HG03066 (cell line): Measurements from ENCODE around the gene AIM2.
"Not testable (repeated sequence)": the region's sequence is repeated elsewhere in the genome, so short reads cannot be mapped to it uniquely, and the experiment has no call there.

Experiments used
- ATAC-seq: cut with Tn5 transposase; IDR thresholded peaks from one replicate; pipeline ENCODE4 v1.9.1; 2021; ENCODE audit warnings: low read depth; ENCODE audit not compliant: unreplicated experiment

AIM2 gene

DNA sequence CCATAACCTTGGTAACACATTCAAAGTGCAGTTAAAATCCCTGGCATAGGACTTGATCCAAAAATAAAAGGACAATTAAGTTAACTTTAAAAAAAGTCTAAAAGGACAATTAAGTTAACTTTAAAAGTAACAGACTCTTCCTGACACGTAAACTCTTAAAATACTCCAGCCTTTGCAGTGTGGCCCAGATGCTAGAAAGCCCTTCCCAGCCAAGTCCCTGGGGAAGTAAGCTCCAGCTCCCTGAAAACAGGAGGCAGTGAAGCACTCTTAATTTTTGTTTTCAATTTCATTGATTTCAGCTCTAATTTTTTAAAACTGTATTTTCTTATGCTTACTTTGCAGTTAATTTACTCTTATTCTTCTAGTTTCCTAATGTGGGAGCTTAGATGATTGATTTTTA lies 5.1 kb upstream of the AIM2 start:
- ATAC-seq, result no peak

GRCh38 chr1:159079525-159079924 lies 3.0 kb upstream of the AIM2 start:
- ATAC-seq, result no peak

GRCh38 chr1:159077120-159077961 lies 775 bp upstream of the AIM2 start:
- peak; percentile 73 for ATAC-seq

- no peak for ATAC-seq
Measured at GRCh38 chr1:159071970-159072582, 4.5 kb downstream of the AIM2 start.

DNA sequence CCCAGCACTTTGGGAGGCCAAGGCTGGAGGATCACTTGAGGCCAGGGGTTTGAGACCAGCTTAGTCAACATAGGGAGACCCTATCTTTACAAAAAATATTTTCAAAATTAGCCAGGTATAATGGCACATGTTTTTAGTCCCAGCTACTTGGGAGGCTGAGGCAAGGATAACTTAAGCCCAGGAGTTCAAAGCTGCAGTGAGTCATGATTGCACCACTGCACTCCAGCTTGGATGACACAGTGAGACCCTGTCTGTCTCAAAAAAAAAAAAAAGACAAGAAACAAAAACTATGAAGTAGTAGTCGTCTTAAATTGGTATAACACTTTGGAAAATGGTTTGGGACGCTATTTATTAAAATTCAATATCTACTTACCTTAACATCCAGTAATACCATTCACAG lies 7.7 kb downstream of the AIM2 start:
- no peak for ATAC-seq

DNA sequence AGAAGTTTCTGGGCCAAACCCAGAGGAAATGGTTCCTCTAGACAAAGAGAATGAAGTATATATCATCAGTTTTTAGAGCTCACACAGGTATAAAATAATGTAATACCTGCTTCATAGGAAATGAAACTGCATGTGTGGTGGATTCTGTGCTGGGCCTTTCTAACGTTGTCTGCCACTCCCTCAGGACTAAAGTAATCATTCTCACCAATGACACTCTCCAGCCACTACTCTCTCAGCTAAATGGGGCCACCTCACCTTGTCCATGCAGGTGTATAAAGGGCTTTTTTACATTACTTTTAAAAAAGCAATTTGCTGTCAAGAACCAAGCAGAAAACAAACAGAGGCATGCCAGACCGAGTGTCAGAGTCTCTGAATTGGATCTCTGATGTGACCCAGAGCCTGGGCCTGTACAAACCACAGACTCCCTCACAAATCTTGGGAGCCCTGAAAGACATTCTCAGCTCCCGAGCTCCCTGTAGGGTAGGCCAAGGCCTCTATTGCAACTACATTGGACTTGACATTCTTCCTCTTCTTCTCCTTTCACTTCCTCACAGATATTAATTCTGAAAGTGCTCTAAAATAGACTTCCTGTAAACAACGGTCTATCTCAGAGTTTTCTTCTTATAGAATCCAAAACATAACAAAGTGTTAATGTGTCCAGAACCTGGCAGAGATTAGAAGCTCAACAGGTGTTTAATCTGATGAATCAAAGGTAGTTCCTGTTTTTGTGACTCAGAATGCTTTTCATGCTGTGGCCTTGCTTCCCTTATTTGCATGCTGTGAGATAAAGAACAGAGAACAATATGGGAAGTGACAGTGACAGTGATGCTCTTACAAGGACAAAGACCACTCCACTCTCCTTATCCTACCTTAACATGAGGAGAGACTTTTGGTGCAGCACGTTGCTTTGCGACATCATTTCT lies 8.6 kb downstream of the AIM2 start:
- peak; percentile 85 for ATAC-seq

GRCh38 chr1:159066108-159066507 lies 10.5 kb downstream of the AIM2 start:
- no peak for ATAC-seq

DNA sequence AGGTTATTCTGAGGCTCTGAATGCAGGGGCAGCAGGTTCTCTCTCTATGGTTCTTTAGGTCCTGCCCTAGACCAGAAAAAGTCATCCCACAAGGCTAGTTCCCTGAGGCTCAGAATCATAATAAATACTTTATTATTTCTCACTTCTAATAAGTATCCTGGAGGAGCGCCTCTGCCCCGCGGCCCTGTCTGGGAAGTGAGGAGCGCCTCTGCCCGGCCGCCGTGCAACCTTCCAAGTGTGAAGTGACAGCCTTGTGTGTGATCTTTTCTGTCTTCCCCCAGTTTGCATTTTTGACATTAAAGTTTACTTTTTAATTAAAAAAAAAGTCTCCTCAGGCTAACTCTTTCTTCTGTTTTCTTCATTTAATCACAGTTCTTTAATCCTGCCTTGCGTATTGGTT lies 11.5 kb downstream of the AIM2 start:
- ATAC-seq, result no peak

DNA sequence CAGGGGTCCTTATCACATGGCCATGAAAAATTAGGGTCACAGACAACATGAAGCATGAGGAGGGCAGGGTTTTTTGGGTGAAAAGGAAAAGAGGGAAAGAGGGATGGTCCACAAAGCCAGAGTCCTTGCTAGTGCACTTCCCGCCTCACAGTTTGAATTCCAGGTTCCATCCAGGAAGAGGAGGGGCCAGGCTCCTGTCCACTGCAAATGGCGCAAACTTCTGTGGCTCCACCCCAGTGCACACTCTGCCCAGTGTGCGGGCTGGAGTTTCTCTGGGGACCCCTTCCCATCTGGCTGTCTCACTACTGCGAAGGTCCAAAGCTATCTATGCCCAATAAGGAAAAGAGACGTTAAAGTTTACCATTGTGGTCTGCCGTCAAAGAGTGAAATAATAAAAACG lies 17.8 kb downstream of the AIM2 start:
- ATAC-seq, result no peak

DNA sequence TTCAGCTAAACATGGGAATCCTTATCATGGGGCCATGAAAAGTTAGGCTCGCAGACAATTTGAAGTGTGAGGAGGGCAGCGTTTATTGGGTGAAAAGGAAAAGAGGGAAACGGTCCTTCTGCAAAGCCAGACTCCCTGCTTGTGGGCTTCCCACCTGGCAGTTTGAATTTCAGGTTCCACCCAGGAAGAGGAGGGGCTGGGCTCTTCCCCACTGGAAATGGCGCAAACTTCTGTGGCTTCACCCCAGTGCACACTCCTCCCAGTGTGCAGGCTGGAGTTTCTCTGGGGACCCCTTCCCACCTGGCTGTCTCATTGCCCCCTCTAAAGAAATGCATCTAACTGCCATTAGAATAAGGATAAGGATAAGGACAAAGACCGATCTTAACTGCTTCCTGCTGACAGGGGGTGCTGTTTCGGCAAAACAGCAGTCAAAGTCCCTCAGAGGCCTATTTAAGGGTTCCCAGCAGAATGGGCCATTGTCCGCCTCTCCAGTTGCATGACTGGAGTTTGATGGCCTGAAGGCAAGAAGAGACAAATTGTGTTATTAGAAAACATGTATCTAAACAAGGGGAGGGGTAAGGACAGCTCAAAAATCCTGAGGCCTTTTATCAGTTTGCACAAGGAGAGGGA lies 20.4 kb downstream of the AIM2 start:
- ATAC-seq, result no peak

GRCh38 chr1:159055181-159055641 lies 21.4 kb downstream of the AIM2 start:
- no peak for ATAC-seq

GRCh38 chr1:159054427-159054826 lies 22.1 kb downstream of the AIM2 start:
- no peak for ATAC-seq

GRCh38 chr1:159051436-159051835 lies 25.1 kb downstream of the AIM2 start:
- no peak for ATAC-seq

- ATAC-seq, result not testable (repeated sequence)
Measured at GRCh38 chr1:159046486-159046885, 30.1 kb downstream of the AIM2 start.

GRCh38 chr1:159040893-159041724 lies 35.5 kb downstream of the AIM2 start:
- ATAC-seq, result no peak

DNA sequence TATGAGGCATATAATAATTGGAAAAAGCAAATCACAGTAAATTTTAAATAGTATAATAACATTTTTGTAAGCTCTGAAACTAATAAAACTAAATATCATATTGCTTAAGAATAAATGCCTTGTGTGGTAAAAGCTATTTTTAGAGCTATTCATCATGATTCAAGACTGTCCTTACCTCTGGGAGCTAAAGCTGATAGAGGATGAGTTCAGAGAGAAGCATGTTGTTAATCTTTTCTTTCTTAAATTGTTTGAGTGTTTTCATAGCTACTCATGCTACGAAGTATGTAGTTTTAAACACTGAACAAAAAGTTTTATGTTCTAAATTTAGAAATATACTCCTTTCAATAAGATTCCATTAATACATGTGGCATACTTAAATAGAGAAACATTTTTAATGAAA lies 36.4 kb downstream of the AIM2 start:
- ATAC-seq, result no peak

- ATAC-seq, result no peak
Measured at GRCh38 chr1:159030877-159031447, 45.6 kb downstream of the AIM2 start.

DNA sequence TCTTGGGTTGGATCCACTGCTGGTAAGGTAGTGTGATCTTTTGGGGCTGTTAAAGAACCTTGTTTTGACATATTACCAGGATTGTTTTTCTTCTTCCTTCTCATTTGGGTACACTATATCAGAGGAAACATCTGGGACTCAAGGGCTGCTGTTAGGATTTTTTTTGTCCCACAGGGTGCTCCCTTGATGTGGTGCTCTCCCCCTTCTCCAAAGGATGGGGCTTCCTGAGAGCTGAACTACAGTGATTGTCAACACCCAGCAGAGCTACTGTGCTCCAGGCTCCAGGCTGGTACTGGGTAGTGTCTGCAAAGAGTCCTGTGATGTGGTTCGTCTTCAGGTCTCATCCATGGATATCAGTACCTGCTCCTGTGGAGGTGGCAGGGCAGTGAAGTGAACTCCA lies 46.3 kb downstream of the AIM2 start:
- ATAC-seq, result no peak

GRCh38 chr1:159026841-159027240 lies 49.7 kb downstream of the AIM2 start:
- not testable (repeated sequence) for ATAC-seq
